T-helper 2 cell treated with Interferon-gamma antibody and Interleukin-4, amounts not matched to agents 100 ng/mL and 5 ng/mL, for 36 hours (primary cell): ENCODE results near the gene TAS2R8. TPM values are rescaled to one million over a fixed set of nuclear protein-coding genes. Genes with fewer than 3 reads are reported as not detected.

Experiments used
- total RNA-seq: library from RNA; stranded (reverse); gene quantifications from 2 replicates; pipeline ENCODE4 v1.2.3, GENCODE V29; 2022

TAS2R8 gene
- total RNA-seq, 1 donor from 2014 or later = not detected

Other genes starting within 250 kb of the TAS2R8 start
- gene MAGOHB, start 193.7 kb downstream of the TAS2R8 start, total RNA-seq = 54.7 and 56.4 TPM in 2 replicates
- 0.32 and 1.7 TPM in 2 replicates for gene STYK1, start 133.2 kb downstream of the TAS2R8 start, total RNA-seq
- gene YBX3, start 84.0 kb downstream of the TAS2R8 start, total RNA-seq = 57.9 and 60.7 TPM in 2 replicates
- not detected in 2 replicates for gene TAS2R7, start 4.7 kb downstream of the TAS2R8 start, total RNA-seq
- not detected in 2 replicates for gene TAS2R9, start 2.9 kb upstream of the TAS2R8 start, total RNA-seq
- gene TAS2R10, start 19.1 kb upstream of the TAS2R8 start, total RNA-seq = 1.1 and 1.3 TPM in 2 replicates
- gene PRR4, start 42.2 kb upstream of the TAS2R8 start, total RNA-seq = 2.5 and 3.7 TPM in 2 replicates
- 18.0 and 20.7 TPM in 2 replicates for gene PRH1, start 77.0 kb upstream of the TAS2R8 start, total RNA-seq
- 1.4 and 1.7 TPM in 2 replicates for gene TAS2R13, start 102.3 kb upstream of the TAS2R8 start, total RNA-seq
- not detected in 2 replicates for gene PRH2, start 122.0 kb upstream of the TAS2R8 start, total RNA-seq
- 3.2 and 4.1 TPM in 2 replicates for gene TAS2R14, start 132.0 kb upstream of the TAS2R8 start, total RNA-seq
- gene TAS2R50, start 179.6 kb upstream of the TAS2R8 start, total RNA-seq = 1.6 and 2.0 TPM in 2 replicates
- gene TAS2R20, start 191.0 kb upstream of the TAS2R8 start, total RNA-seq = 2.3 and 2.9 TPM in 2 replicates
- gene TAS2R19, start 215.3 kb upstream of the TAS2R8 start, total RNA-seq = 3.1 and 3.5 TPM in 2 replicates
- 3.9 and 4.2 TPM in 2 replicates for gene TAS2R31, start 224.1 kb upstream of the TAS2R8 start, total RNA-seq